ENCODE measurements around the gene ABCG1. TPM values are rescaled to one million over a fixed set of nuclear protein-coding genes. Genes with fewer than 3 reads are reported as not detected.

Gene ABCG1
- polyA plus RNA-seq, 2 of the 4 experiments (the other 2 are of a cell fraction) = 2.3 to 5.1 TPM

- no peak for ATAC-seq
- Histone ChIP-seq H3K4me2 (no peak overlapping the region), H3K9me3 (peaks cover 5% of the 10 kb centered on the region; the same call in 1 of the 3 replicates), H3K4me1 (peaks cover 10% of the 10 kb centered on the region), H3K27ac (no peak overlapping the region), H3K4me3 (no peak overlapping the region)
- 77% methylated on average over 6 of the region's 6 CpGs for WGBS (ENCODE audit: missing lambda C conversion rate)
- TF ChIP-seq KDM5A (IDR thresholded peaks at IDR 0.05) = no peak
- TF ChIP-seq HMGXB4 (CRISPR knock-in tag; IDR thresholded peaks at IDR 0.05; ENCODE audit: borderline replicate concordance) = no peak
- no peak for TF ChIP-seq BCL3 (IDR thresholded peaks at IDR 0.05)
- TF ChIP-seq MAZ (IDR thresholded peaks at IDR 0.05; ENCODE audit: borderline replicate concordance, low read depth, low read length) = no peak
- TF ChIP-seq ZSCAN20 (CRISPR knock-in tag; IDR thresholded peaks at IDR 0.05) = no peak
- no peak for TF ChIP-seq NPAS2 (CRISPR knock-in tag; IDR thresholded peaks at IDR 0.05; ENCODE audit: borderline replicate concordance)
- TF ChIP-seq JUN (IDR thresholded peaks at IDR 0.05) = no peak
- TF ChIP-seq PBX3 (IDR thresholded peaks at IDR 0.05) = no peak
- no peak for TF ChIP-seq CHD4 (IDR thresholded peaks at IDR 0.05; ENCODE audit: borderline replicate concordance)
- no peak for TF ChIP-seq CHD2 (IDR thresholded peaks at IDR 0.05; ENCODE audit: low read length, partially characterized antibody)
- TF ChIP-seq REST (IDR thresholded peaks at IDR 0.05) = no peak
- TF ChIP-seq ZFP36 (IDR thresholded peaks at IDR 0.05; ENCODE audit: borderline replicate concordance, partially characterized antibody) = no peak
- TF ChIP-seq NR3C1 (IDR thresholded peaks at IDR 0.05) = no peak
- no peak for TF ChIP-seq CBX8 (IDR thresholded peaks at IDR 0.05)
- TF ChIP-seq TFCP2L1 (CRISPR knock-in tag; IDR thresholded peaks at IDR 0.05) = no peak
- no peak for TF ChIP-seq POLR2AphosphoS2 (conservative IDR thresholded peaks at IDR 0.05; ENCODE audit: low read length)
- no peak for TF ChIP-seq EHMT2 (IDR thresholded peaks at IDR 0.05; ENCODE audit: low read depth)
- no peak for TF ChIP-seq NFE2L2 (conservative IDR thresholded peaks at IDR 0.05; ENCODE audit: low read length)
- no peak for TF ChIP-seq EHF (CRISPR knock-in tag; IDR thresholded peaks at IDR 0.05)
- ChIA-PET CTCF (interaction anchor here (1.6 to 2.0 kb wide), 2 partner anchors 65 to 116 kb away, joined by 3 to 4 read pairs; no protein-coding TSS in a partner anchor), POLR2A (no interaction called here)
- FAIRE-seq = no peak
- no peak for DNase-seq (ENCODE audit: low read depth in 1 of 2, low spot score in 1 of 2)
Measured at GRCh38 chr21:42193721-42194120, 25.2 kb upstream of the ABCG1 start.

GRCh38 chr21:42194863-42195262 is 24.1 kb upstream of the ABCG1 start:
- H3K27ac ChIP-seq = peak overlapping the region; percentile 36 to 43; a peak in 4 of 6 replicates
- no peak overlapping the region for H3K4me2 ChIP-seq
- no peak overlapping the region for H3K4me3 ChIP-seq
- ChIA-PET CTCF (interaction anchor here (1.3 kb wide), 1 partner anchor 49 kb away, joined by 3 read pairs; no protein-coding TSS in a partner anchor), POLR2A (no interaction called here)
- FAIRE-seq (no peak), ATAC-seq (no peak), DNase-seq (ENCODE audit: low read depth in 1 of 2, low spot score in 1 of 2) (no peak)
- peaks cover 21% of the 10 kb centered on the region for H3K4me1 ChIP-seq
- WGBS (ENCODE audit: missing lambda C conversion rate) = 17% methylated on average over 5 of the region's 9 CpGs
- peaks cover 5% of the 10 kb centered on the region; the same call in 1 of the 3 replicates for H3K9me3 ChIP-seq
- TF ChIP-seq SMC3 (IDR thresholded peaks at IDR 0.05) (no peak), EHMT2 (IDR thresholded peaks at IDR 0.05; ENCODE audit: low read depth) (no peak), MAX (IDR thresholded peaks at IDR 0.05) (no peak), JUN (IDR thresholded peaks at IDR 0.05) (no peak), USF2 (IDR thresholded peaks at IDR 0.05) (no peak), HES2 (IDR thresholded peaks at IDR 0.05) (no peak), NFE2L2 (conservative IDR thresholded peaks at IDR 0.05; ENCODE audit: low read length) (no peak), HOXB13 (CRISPR knock-in tag; IDR thresholded peaks at IDR 0.05; ENCODE audit: low read depth) (no peak), RAD21 (conservative IDR thresholded peaks at IDR 0.05 in 1 of 2, IDR thresholded peaks at IDR 0.05 in 1 of 2) (no peak), TP53 (CRISPR knock-in tag; IDR thresholded peaks at IDR 0.05) (no peak)
